Measurements from ENCODE around the gene ASIC2.

ASIC2 gene

GRCh38 chr17:33292981-33293867 lies at the start of gene ASIC2:
Gene ASIC2, minus strand, starts transcription at chr17:33293295.
- DNase-seq: no peak

GRCh38 chr17:33342025-33342424 lies 48.9 kb upstream of the ASIC2 start:
- DNase-seq: no peak

GRCh38 chr17:33338242-33338641 lies 45.1 kb upstream of the ASIC2 start:
- no peak for DNase-seq

- no peak for DNase-seq
These were observed 42.5 kb upstream of the ASIC2 start for GRCh38 chr17:33335491-33336173.

- DNase-seq: no peak
These were observed 41.6 kb upstream of the ASIC2 start for GRCh38 chr17:33334703-33335102.

- no peak for DNase-seq
These were observed 37.8 kb upstream of the ASIC2 start for GRCh38 chr17:33330877-33331276.

- no peak for DNase-seq
These were observed 35.0 kb upstream of the ASIC2 start for GRCh38 chr17:33328129-33328528.

- DNase-seq: no peak
These were observed 31.6 kb upstream of the ASIC2 start for GRCh38 chr17:33324736-33325135.

- no peak for DNase-seq
These were observed 29.0 kb upstream of the ASIC2 start for GRCh38 chr17:33322063-33322462.

- no peak for DNase-seq
These were observed 25.1 kb upstream of the ASIC2 start for GRCh38 chr17:33318241-33318640.

GRCh38 chr17:33316746-33317145 lies 23.7 kb upstream of the ASIC2 start:
- no peak for DNase-seq

GRCh38 chr17:33310296-33310695 lies 17.2 kb upstream of the ASIC2 start:
- no peak for DNase-seq

- DNase-seq: no peak
These were observed 10.2 kb upstream of the ASIC2 start for GRCh38 chr17:33303254-33303653.

- no peak for DNase-seq
These were observed 9.3 kb upstream of the ASIC2 start for GRCh38 chr17:33302394-33302793.

- DNase-seq: no peak
These were observed 7.1 kb upstream of the ASIC2 start for GRCh38 chr17:33300241-33300640.

GRCh38 chr17:33299115-33299514 lies 6.0 kb upstream of the ASIC2 start:
- no peak for DNase-seq

- DNase-seq: no peak
These were observed 4.5 kb upstream of the ASIC2 start for GRCh38 chr17:33297643-33298042.

- no peak for DNase-seq
These were observed 1.9 kb upstream of the ASIC2 start for GRCh38 chr17:33294994-33295393.

- DNase-seq: no peak
These were observed 704 bp downstream of the ASIC2 start for GRCh38 chr17:33292201-33292980.

GRCh38 chr17:33291248-33292200 lies 1.6 kb downstream of the ASIC2 start:
- no peak for DNase-seq

GRCh38 chr17:33290253-33290652 lies 2.8 kb downstream of the ASIC2 start:
- DNase-seq: no peak

- no peak for DNase-seq
These were observed 4.1 kb downstream of the ASIC2 start for GRCh38 chr17:33288954-33289353.

All from amniotic stem cell (primary cell).